A673 (cell line): ENCODE data around the gene TMEM59L. TPM values are rescaled to one million over a fixed set of nuclear protein-coding genes. Genes with fewer than 3 reads are reported as not detected.

Experiments
- BruUV-seq: library from RNA; stranded (reverse); fragments of 400-500 nt; replicated peaks from 2 replicates; lab custom pipeline; 2021; lab: Mats Ljungman, UMichigan
- CTCF ChIA-PET: fragments of 300-600 bp; sonication (Branson Sonifier 250); formaldehyde crosslinking; loops from one replicate; lab custom pipeline; 2022; ENCODE audit warnings: antibody characterized with exemption; lab: Charles Lee
- POLR2A ChIA-PET: fragments of 300-600 bp; sonication (Branson Sonifier 250); formaldehyde crosslinking; loops from one replicate; lab custom pipeline; 2022; ENCODE audit warnings: antibody characterized with exemption; ENCODE audit not compliant: low non-redundant PET; lab: Charles Lee
- DNase-seq: peaks from one replicate; pipeline ENCODE4 v3.0.0-alpha.2; 2015; ENCODE audit warnings: low spot score
- H3K27ac ChIP-seq: fragments of 200-600 bp; sonication (generic); 2 replicates; pipeline ENCODE4 v1.5.1; 2016; ENCODE audit warnings: mixed run types, low read depth, mild to moderate bottlenecking, mixed read lengths, antibody characterized with exemption, low read length; ENCODE audit not compliant: poor library complexity, severe bottlenecking
- H3K27me3 ChIP-seq: fragments of 200-600 bp; sonication (generic); replicated peaks from 2 replicates; pipeline ENCODE4 v1.6.1; 2017; ENCODE audit warnings: mixed run types, low read depth, mild to moderate bottlenecking, mixed read lengths, antibody characterized with exemption, low read length; ENCODE audit not compliant: insufficient read depth, poor library complexity
- H3K36me3 ChIP-seq: fragments of 200-600 bp; sonication (generic); 2 replicates; pipeline ENCODE4 v1.6.1; 2016; ENCODE audit warnings: mixed run types, mild to moderate bottlenecking, mixed read lengths, antibody characterized with exemption, low read length; ENCODE audit not compliant: insufficient read depth, poor library complexity, severe bottlenecking
- H3K4me1 ChIP-seq: fragments of 200-600 bp; sonication (generic); 2 replicates; pipeline ENCODE4 v1.6.1; 2017; ENCODE audit warnings: mixed run types, mild to moderate bottlenecking, mixed read lengths, antibody characterized with exemption, low read length; ENCODE audit not compliant: insufficient read depth, poor library complexity, severe bottlenecking
- H3K4me3 ChIP-seq: fragments of 200-600 bp; sonication (generic); 2 replicates; pipeline ENCODE4 v1.5.1; 2016; ENCODE audit warnings: low read depth, mixed run types, mild to moderate bottlenecking, mixed read lengths, low read length; ENCODE audit not compliant: poor library complexity, severe bottlenecking
- H3K9me3 ChIP-seq: fragments of 200-600 bp; sonication (generic); 2 replicates; pipeline ENCODE4 v1.6.1; 2016; ENCODE audit warnings: mixed run types, low read depth, mild to moderate bottlenecking, mixed read lengths, antibody characterized with exemption, low read length; ENCODE audit not compliant: poor library complexity, severe bottlenecking
- CTCF ChIP-seq: fragments of 300-800, 200-600 bp; sonication (generic); conservative IDR thresholded peaks from 2 replicates; pipeline ENCODE4 v1.5.1; 2017; ENCODE audit warnings: low read depth, mild to moderate bottlenecking, antibody characterized with exemption, low read length, moderate library complexity, mixed read lengths
- EZH2 ChIP-seq: fragments of 200-600 bp; sonication (generic); IDR thresholded peaks from 2 replicates; pipeline ENCODE4 v1.6.1; 2017; ENCODE audit warnings: borderline replicate concordance, low read depth, mild to moderate bottlenecking, mixed read lengths, antibody characterized with exemption, low read length; ENCODE audit not compliant: poor library complexity, severe bottlenecking
- intact Hi-C: fragments of 100-400 bp; cut with micrococcal nuclease; formaldehyde crosslinking; loops from one replicate; pipeline ENCODE4 v1.10.0; 2022; ENCODE audit not compliant: unreplicated experiment
- total RNA-seq: library from RNA; stranded (reverse); gene quantifications from 2 replicates; pipeline ENCODE4 v1.2.3, GENCODE V29; 2021

TMEM59L gene
- total RNA-seq, 1 experiment from 2014 or later: 9.3 TPM

- intact Hi-C loops: no loop called here
- CTCF ChIA-PET: interaction anchor here (0.6 to 0.7 kb wide), 2 partner anchors 99 to 639 kb away, joined by 3 to 5 read pairs; no protein-coding TSS in a partner anchor
- no peaks in the 10 kb centered on the region for H3K27me3 ChIP-seq
- DNase-seq: no peak
- H3K27ac ChIP-seq: peak overlapping the region; percentile 96
- peaks cover 3% of the 10 kb centered on the region for H3K36me3 ChIP-seq
- POLR2A ChIA-PET: no interaction called here
- H3K9me3 ChIP-seq: no peaks in the 10 kb centered on the region
- H3K4me1 ChIP-seq: peaks cover 29% of the 10 kb centered on the region
- TSS peak; percentile 63 for BruUV-seq
- H3K4me3 ChIP-seq: peak overlapping the region; percentile 83
- no peak for TF ChIP-seq EZH2
- TF ChIP-seq CTCF: no peak
Measured at GRCh38 chr19:18587962-18588610, 24.6 kb upstream of the TMEM59L start.

- CTCF ChIA-PET: interaction anchor here (0.6 to 1.5 kb wide), 4 partner anchors 17 to 640 kb away, joined by 3 to 7 read pairs (median 4); partner anchors contain the start of gene UBA52
- H3K27me3 ChIP-seq: no peaks in the 10 kb centered on the region
- H3K4me1 ChIP-seq: peaks cover 32% of the 10 kb centered on the region
- no TSS peak for BruUV-seq
- no peak for TF ChIP-seq EZH2
- peak; percentile 94 for TF ChIP-seq CTCF
- H3K4me3 ChIP-seq: peak within 1 kb of the TSS; percentile 83
- POLR2A ChIA-PET: no interaction called here
- intact Hi-C loops: no loop called here
- peak within 1 kb of the TSS; percentile 96 for H3K27ac ChIP-seq
- peaks cover 8% of the 10 kb centered on the region for H3K36me3 ChIP-seq
- peak; percentile 93 for DNase-seq
- H3K9me3 ChIP-seq: no peaks in the 10 kb centered on the region
Measured at GRCh38 chr19:18588611-18589379, 23.9 kb upstream of the TMEM59L start, which contains the start of gene REX1BD. Gene REX1BD (plus strand): TSS chr19:18588798. CDS start chr19:18588802, 4 bp downstream.
